GM19328 (cell line): ENCODE data around the gene SLC37A1.

ENCODE experiments used
- ATAC-seq: cut with Tn5 transposase; IDR thresholded peaks from one replicate; pipeline ENCODE4 v1.9.1; 2021; ENCODE audit warnings: mild to moderate bottlenecking, moderate library complexity; ENCODE audit not compliant: unreplicated experiment

SLC37A1 gene

GRCh38 chr21:42478504-42478903, 35.1 kb upstream of the SLC37A1 start:
- ATAC-seq, result no peak

GRCh38 chr21:42479582-42479981, 34.1 kb upstream of the SLC37A1 start:
- ATAC-seq, result no peak

DNA sequence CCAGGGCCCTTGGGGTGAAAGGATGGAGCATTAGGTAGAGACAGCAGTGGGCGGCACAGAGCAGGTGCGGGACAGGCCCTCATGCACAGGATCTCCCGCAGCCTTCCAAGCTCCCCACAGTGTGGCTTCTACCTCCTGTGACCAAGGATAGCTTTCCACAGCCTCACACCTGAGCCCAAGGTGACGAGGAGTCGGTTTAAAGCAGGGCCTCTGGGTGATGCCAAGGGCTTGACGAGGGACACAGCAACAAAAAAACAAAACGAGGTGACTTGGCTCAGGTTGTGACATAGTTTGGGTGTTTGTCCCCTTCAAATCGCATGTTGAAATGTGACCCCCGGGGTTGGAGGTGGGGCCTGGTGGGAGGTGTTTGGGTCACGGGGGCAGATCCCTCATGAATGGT, 32.9 kb upstream of the SLC37A1 start:
- no peak for ATAC-seq

DNA sequence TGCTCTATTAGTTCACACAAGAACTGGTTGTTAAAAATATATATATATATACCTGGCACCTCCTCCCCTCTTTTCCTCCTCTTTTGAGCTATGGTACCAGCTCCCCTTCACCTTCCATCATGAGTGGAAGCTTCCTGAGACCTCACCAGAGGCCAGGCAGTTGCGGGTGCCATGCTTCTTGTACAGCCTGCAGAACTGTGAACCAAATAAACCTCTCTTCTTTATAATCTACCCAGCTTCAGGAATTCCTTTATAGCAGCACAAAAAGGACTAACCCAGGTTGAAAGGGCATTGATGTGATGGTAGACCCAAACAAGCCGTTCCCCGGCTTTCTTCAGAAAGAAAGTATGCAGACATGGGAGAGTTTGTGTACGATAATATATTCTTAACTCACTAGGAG, 32.5 kb upstream of the SLC37A1 start:
- ATAC-seq, result no peak

DNA sequence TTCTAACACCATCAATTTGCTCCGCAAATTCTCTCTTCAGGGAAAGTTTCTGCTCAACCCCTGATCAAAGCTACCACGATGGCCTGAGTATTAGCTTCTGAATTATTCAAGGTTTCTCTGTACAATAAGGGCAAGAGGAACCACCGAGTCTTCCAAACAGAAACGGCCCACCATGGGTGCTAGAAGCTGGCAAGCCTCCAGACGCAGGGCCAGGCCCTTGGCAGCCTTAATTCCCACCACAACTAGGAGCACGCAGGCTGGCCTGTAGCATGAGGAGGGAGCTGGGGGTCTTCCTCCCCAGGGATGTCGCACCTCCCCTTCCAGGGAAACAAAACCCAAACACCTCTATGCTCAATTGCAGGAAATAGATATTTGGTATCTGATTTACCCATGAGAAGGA, 28.7 kb upstream of the SLC37A1 start:
- ATAC-seq, result no peak

- no peak for ATAC-seq
These were observed 27.6 kb upstream of the SLC37A1 start for GRCh38 chr21:42486072-42486471.

- no peak for ATAC-seq
These were observed 27.1 kb upstream of the SLC37A1 start for GRCh38 chr21:42486531-42486930.

- ATAC-seq, result no peak
These were observed 24.6 kb upstream of the SLC37A1 start for GRCh38 chr21:42489006-42489563.

DNA sequence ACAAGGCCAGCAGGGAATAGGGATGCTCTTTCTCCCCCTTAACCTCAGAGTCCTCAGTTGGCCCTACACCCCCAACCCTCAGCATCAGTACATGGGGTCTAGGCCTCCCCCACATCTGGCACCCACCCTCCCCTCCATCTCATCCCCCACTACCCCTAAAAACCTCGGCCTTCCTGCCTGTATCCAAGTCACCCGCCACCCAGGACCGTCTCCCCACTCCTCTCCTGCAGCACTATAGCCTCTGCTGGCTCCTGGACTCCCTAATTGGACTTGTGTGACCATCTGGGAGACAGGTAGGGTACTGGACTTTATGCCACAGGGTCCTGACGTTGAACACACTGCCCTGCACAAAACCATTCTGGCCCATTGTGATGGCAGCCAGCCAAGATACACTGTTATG, 23.7 kb upstream of the SLC37A1 start:
- ATAC-seq, result no peak

- no peak for ATAC-seq
These were observed 22.9 kb upstream of the SLC37A1 start for GRCh38 chr21:42490720-42491119.

- ATAC-seq, result no peak
These were observed 22.3 kb upstream of the SLC37A1 start for GRCh38 chr21:42491328-42491727.

- ATAC-seq, result no peak
These were observed 21.5 kb upstream of the SLC37A1 start for GRCh38 chr21:42492201-42492600.

DNA sequence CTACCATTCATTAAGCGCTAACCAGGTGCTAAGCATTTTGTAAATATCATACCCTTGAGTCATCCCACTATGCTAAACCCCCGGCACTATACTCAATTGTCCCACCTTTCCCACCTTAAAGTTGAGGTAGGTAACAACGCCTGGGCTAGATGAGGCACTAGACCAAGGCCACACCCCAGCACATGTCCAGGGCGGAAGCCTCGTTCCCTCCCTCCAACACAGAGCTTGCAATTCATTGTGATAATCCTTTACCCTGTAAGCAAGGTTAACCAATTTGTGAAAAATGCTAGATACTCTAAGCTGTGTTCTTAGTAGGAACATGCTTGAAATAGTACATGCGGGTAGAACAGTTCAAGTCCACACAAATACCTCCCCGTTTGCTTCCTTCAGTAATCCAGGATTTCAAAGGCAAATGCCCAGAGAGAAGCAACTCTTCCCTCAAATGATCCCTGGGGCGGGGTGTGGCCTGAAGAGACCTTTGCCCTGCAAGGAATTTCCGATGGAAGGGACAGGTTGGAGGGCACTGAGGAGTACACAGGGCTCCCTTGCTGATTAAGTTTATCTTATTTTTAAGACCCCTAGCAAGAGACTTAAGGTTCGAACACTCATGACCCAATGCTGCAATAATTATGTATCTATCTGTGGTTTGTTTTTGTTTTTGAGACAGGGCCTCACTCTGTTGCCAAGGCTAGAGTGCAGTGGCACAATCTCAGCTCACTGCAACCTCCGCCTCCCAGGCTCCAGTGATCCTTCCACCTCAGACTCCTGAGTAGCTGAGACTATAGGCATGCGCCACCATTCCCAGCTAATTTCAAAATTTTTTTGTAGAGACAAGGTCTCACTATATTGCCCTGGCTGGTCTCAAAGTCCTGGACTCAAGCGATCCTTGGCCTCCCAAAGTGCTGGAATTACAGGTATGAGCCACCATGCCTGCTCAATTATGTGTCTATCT, 20.3 kb upstream of the SLC37A1 start:
- no peak for ATAC-seq

DNA sequence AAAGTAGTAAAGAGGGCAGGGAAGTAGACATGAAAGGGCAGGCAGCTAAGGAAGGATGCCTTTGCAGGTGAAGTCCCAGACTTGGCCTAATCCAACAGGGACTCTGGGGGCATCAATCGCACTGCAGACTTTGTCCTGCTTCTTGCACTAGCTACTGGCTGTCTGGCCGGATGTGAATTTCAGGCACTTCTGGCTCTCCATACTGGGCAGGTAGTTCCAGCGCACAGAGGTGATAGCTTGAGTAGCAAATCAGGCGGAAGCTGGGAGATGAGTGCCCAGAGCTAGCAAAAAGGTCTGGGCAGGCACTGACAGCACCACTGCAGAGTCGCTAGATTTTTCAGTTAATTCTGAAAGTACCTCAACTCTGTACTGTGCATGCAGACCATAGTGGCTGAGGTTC, 18.6 kb upstream of the SLC37A1 start:
- ATAC-seq, result no peak

DNA sequence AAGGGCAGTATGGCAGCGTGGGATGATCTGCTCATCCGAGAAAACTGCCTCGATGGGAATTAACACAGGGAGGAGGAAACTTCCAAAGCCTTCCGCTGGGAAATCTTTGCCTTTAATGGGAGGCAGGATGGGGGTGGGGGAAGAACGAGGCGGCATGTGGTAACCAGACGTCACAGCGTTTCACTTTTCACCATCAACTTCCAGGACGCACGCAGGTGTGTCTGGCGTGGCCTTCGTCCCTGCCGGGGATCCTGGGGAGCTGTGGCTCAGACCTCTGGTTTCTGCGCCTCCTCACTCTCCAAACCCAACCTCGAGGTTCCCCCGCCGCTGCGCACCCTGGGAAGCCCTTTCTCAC, 17.9 kb upstream of the SLC37A1 start:
- no peak for ATAC-seq

DNA sequence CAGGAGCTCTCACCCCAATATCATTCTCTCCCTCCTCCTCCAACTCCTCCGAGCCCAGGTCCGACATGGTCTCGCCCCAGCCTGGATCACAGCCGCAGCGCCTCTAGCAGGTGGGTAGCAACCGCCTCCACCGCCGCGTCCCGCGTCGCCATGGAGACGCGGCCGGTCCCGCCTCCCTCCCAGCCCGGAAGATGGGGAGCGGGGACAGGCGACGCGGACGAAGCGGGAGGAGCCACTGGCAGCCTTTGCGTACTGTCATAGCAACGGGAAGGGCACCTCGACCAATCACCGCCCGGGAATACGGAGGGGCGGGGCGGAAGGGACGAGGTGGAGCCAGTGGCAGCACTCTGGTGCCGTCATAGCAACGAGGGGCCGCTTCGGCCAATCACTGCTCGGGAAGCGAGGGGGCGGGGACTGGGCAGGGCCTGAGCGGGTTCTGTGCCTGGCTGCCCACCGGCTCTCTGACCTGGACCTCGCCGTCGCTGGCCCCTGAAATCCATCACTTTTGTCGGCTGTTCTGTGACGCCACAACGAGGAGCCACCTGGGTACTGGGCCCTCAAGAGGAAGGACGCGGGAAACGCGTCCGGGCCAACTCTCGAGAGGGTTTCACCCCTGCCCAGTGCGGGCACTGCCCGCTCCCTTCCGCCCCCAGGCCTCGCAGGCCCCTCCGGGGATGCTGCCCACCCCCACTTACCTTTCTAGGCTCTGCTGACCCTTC, 17.4 kb upstream of the SLC37A1 start, which contains the start of gene RSPH1:
Gene RSPH1, minus strand, starts transcription at position 105 of the 719 bp plus-strand sequence. Its CDS starts 38 bp downstream, at position 67.
- ATAC-seq, result peak; percentile 100

GRCh38 chr21:42496839-42497202, 16.8 kb upstream of the SLC37A1 start:
- ATAC-seq, result no peak

- ATAC-seq, result no peak
These were observed 15.6 kb upstream of the SLC37A1 start for GRCh38 chr21:42498012-42498411.

GRCh38 chr21:42499444-42500112, 14.1 kb upstream of the SLC37A1 start:
- no peak for ATAC-seq

- no peak for ATAC-seq
These were observed 13.4 kb upstream of the SLC37A1 start for GRCh38 chr21:42500225-42500624.

- no peak for ATAC-seq
These were observed 12.9 kb upstream of the SLC37A1 start for GRCh38 chr21:42500736-42501135.
